SK-N-SH (cell line): ENCODE measurements around the gene RUVBL2. TPM values are rescaled to one million over a fixed set of nuclear protein-coding genes. Genes with fewer than 3 reads are reported as not detected.
A peak's percentile ranks its signal among the peaks of the same experiment; 100 is the strongest.

Experiments
- CTCF ChIA-PET: fragments of 300-600, 350-600 bp; formaldehyde crosslinking; extraction: SDS; loops from one replicate; lab custom pipeline; 2021; lab: Yijun Ruan, JAX
- POLR2A ChIA-PET: fragments of 350-600 bp; sonication (Branson Sonifier 250); formaldehyde crosslinking; extraction: SDS; loops from one replicate; lab custom pipeline; 2020; ENCODE audit warnings: antibody characterized with exemption, inconsistent platforms; lab: Yijun Ruan, JAX
- DNase-seq: peaks from one replicate; pipeline ENCODE4 v3.0.0; 2012
- H2AFZ ChIP-seq: fragments of 200-600 bp; sonication (generic); 2 replicates; pipeline ENCODE4 v1.8.1; 2016; ENCODE audit warnings: antibody characterized with exemption, mild to moderate bottlenecking, low read depth
- H3F3A ChIP-seq: fragments of 200-600 bp; sonication (generic); replicated peaks from 2 replicates; pipeline ENCODE3; 2016; ENCODE audit warnings: antibody characterized with exemption, mild to moderate bottlenecking; ENCODE audit not compliant: insufficient read depth
- H3K27ac ChIP-seq, 2 experiments: fragments of 200-500 bp in 1 of 2; fragments of 200-600 bp in 1 of 2; sonication (Bioruptor generic) in 1 of 2; sonication (generic), shearing (Covaris generic) in 1 of 2; 2 replicates each; pipeline versions ENCODE4 v1.5.1 to v1.6.1; 2014 to 2016; ENCODE audit warnings: low read depth in 2 of 2, inconsistent platforms in 1 of 2, low read length in 1 of 2, mild to moderate bottlenecking in 1 of 2, mixed read lengths in 1 of 2
- H3K27me3 ChIP-seq: fragments of 200-600 bp; sonication (generic), shearing (Covaris generic); 2 replicates; pipeline ENCODE4 v1.6.1; 2016; ENCODE audit warnings: mixed run types; ENCODE audit not compliant: insufficient read depth
- H3K36me3 ChIP-seq, 2 experiments: fragments of 200-500 bp in 1 of 2; fragments of 200-600 bp in 1 of 2; sonication (Bioruptor generic) in 1 of 2; sonication (generic) in 1 of 2; replicated peaks in 1 of 2; 2 replicates each; pipeline versions ENCODE3 to v1.5.1; 2014 to 2016; ENCODE audit warnings: low read length in 1 of 2, mild to moderate bottlenecking in 1 of 2; ENCODE audit not compliant: insufficient read depth in 2 of 2, control insufficient read depth in 1 of 2
- H3K4me1 ChIP-seq, 2 experiments: fragments of 200-500 bp in 1 of 2; fragments of 200-600 bp in 1 of 2; sonication (Bioruptor generic) in 1 of 2; sonication (generic), shearing (Covaris generic) in 1 of 2; 2 replicates each; pipeline versions ENCODE4 v1.5.1 to v1.6.1; 2014 to 2016; ENCODE audit warnings: low read depth in 1 of 2, low read length in 1 of 2, mixed run types in 1 of 2; ENCODE audit not compliant: insufficient read depth in 2 of 2, control insufficient read depth in 1 of 2
- H3K4me2 ChIP-seq: fragments of 200-600 bp; sonication (generic), shearing (Covaris generic); 2 replicates; pipeline ENCODE4 v1.6.1; 2017; ENCODE audit warnings: mixed run types
- H3K4me3 ChIP-seq, 2 experiments: fragments of 200-500 bp in 1 of 2; fragments of 200-600 bp in 1 of 2; sonication (Bioruptor generic) in 1 of 2; sonication (generic), shearing (Covaris generic) in 1 of 2; 2 replicates each; pipeline versions ENCODE4 v1.5.1 to v1.8.1; 2014 to 2016; ENCODE audit warnings: low read depth in 2 of 2, inconsistent platforms in 1 of 2, low read length in 1 of 2, mild to moderate bottlenecking in 1 of 2, mixed read lengths in 1 of 2, moderate library complexity in 1 of 2
- H3K79me2 ChIP-seq: fragments of 200-600 bp; sonication (generic); 2 replicates; pipeline ENCODE4 v1.8.1; 2017; ENCODE audit warnings: mild to moderate bottlenecking; ENCODE audit not compliant: insufficient read depth
- H3K9ac ChIP-seq: fragments of 200-600 bp; sonication (generic); 2 replicates; pipeline ENCODE4 v1.6.1; 2017; ENCODE audit warnings: mixed run types
- H3K9me2 ChIP-seq: fragments of 200-600 bp; sonication (generic); 2 replicates; pipeline ENCODE4 v1.6.1; 2017; ENCODE audit warnings: mixed run types
- H3K9me3 ChIP-seq: fragments of 200-600 bp; sonication (generic); 2 replicates; pipeline ENCODE4 v1.6.1; 2017; ENCODE audit warnings: mixed run types, mild to moderate bottlenecking, moderate library complexity
- H4K20me1 ChIP-seq: fragments of 200-600 bp; sonication (generic); 2 replicates; pipeline ENCODE4 v1.6.1; 2017; ENCODE audit warnings: mild to moderate bottlenecking, mixed run types; ENCODE audit not compliant: insufficient read depth
- ELF1 ChIP-seq: IDR thresholded peaks from 2 replicates; pipeline ENCODE4 v1.4.0; 2012
- EP300 ChIP-seq, 2 experiments: IDR thresholded peaks; 2 replicates each; pipeline versions ENCODE4 v1.4.0 to v1.6.1; 2012; ENCODE audit warnings: borderline replicate concordance in 1 of 2, low read depth in 1 of 2, low read length in 1 of 2
- EZH2phosphoT487 ChIP-seq: fragments of 200-600 bp; sonication (generic); IDR thresholded peaks from 2 replicates; pipeline ENCODE4 v1.6.1; 2017; ENCODE audit warnings: low read depth, mixed run types, mild to moderate bottlenecking, antibody characterized with exemption, moderate library complexity, borderline replicate concordance
- FOSL2 ChIP-seq: IDR thresholded peaks from 2 replicates; pipeline ENCODE4 v1.4.0; 2012; ENCODE audit warnings: low read depth, mild to moderate bottlenecking, moderate library complexity, borderline replicate concordance
- FOXM1 ChIP-seq: IDR thresholded peaks from 2 replicates; pipeline ENCODE4 v1.4.0; 2012; ENCODE audit warnings: low read depth, mild to moderate bottlenecking
- IRF3 ChIP-seq: fragments of 150-350 bp; IDR thresholded peaks from 2 replicates; pipeline ENCODE4 v1.6.1; 2016; ENCODE audit warnings: mild to moderate bottlenecking, low read depth, low read length
- JUND ChIP-seq: IDR thresholded peaks from 2 replicates; pipeline ENCODE4 v1.4.0; 2012
- MEF2A ChIP-seq: IDR thresholded peaks from 2 replicates; pipeline ENCODE4 v1.4.0; 2012; ENCODE audit warnings: low read depth, borderline replicate concordance
- RAD21 ChIP-seq: IDR thresholded peaks from 2 replicates; pipeline ENCODE4 v1.6.1; 2012; ENCODE audit warnings: mild to moderate bottlenecking, low read length
- RFX5 ChIP-seq: IDR thresholded peaks from 2 replicates; pipeline ENCODE4 v1.6.1; 2012; ENCODE audit warnings: mild to moderate bottlenecking, improper control_type of control experiment, low read length
- SIN3A ChIP-seq: IDR thresholded peaks from 2 replicates; pipeline ENCODE4 v1.6.1; 2012; ENCODE audit warnings: low read depth, mild to moderate bottlenecking, low read length, moderate library complexity, borderline replicate concordance
- TCF12 ChIP-seq: IDR thresholded peaks from 2 replicates; pipeline ENCODE4 v1.4.0; 2012
- YY1 ChIP-seq: IDR thresholded peaks from 2 replicates; pipeline ENCODE4 v1.4.0; 2012; ENCODE audit warnings: low read depth, mild to moderate bottlenecking
- WGBS: methylation state at CpG from one replicate; pipeline ENCODE4 v1.1.6; 2017; ENCODE audit warnings: low lambda C conversion rate; 5-methylcytosine and 5-hydroxymethylcytosine counted together
- polyA plus RNA-seq, 3 experiments: library from polyadenylated mRNA; depleted of rRNA; stranded (reverse); fragments of >200 nt; gene quantifications; 2 replicates each; pipeline ENCODE4 v1.2.3, GENCODE V29; 2012
- TF ChIP-seq, protein P1 (sequence below): fragments of 200-600 bp; sonication (generic); IDR thresholded peaks from 2 replicates; pipeline ENCODE4 v1.6.1; 2017; ENCODE audit warnings: antibody characterized with exemption, mild to moderate bottlenecking, moderate library complexity
- TF ChIP-seq, protein P2 (sequence below): IDR thresholded peaks from 2 replicates; pipeline ENCODE4 v1.6.1; 2012; ENCODE audit warnings: mild to moderate bottlenecking, low read depth, low read length, moderate library complexity
- TF ChIP-seq, protein P3 (sequence below): IDR thresholded peaks from 2 replicates; pipeline ENCODE4; 2012
- TF ChIP-seq, protein P4 (sequence below): fragments of 150-350 bp; IDR thresholded peaks from 2 replicates; pipeline ENCODE4 v1.6.1; 2017; ENCODE audit warnings: antibody characterized with exemption, low read length, low read depth, borderline replicate concordance

RUVBL2 gene
- polyA plus RNA-seq, 1 of the 3 experiments (the other 2 are of a cell fraction) = 459 TPM

- Histone ChIP-seq H3K9ac (no peak overlapping the region), H3F3A (no peaks in the 10 kb centered on the region), H3K4me1 (peaks cover 0 to 7% of the 10 kb centered on the region in 2 experiments; a peak in 1 of 4 replicates), H3K36me3 (peaks cover 10 to 14% of the 10 kb centered on the region in 2 experiments), H3K4me2 (no peak overlapping the region), H3K79me2 (peaks cover 78% of the 10 kb centered on the region), H4K20me1 (no peaks in the 10 kb centered on the region), H3K27me3 (no peaks in the 10 kb centered on the region), H2AFZ (no peak overlapping the region), H3K9me3 (no peaks in the 10 kb centered on the region), H3K27ac (no peak overlapping the region), H3K9me2 (no peaks in the 10 kb centered on the region), H3K4me3 (no peak overlapping the region; a peak in 1 of 4 replicates)
- WGBS = 84% methylated on average over 13 of the region's 16 CpGs
- CTCF ChIA-PET = interaction anchor here (0.5 to 5.4 kb wide), 21 partner anchors 9 to 198 kb away, joined by 3 to 68 read pairs (median 4); partner anchors contain the start of genes KCNA7 and LIN7B
- POLR2A ChIA-PET = interaction anchor here (0.6 to 1.2 kb wide), 2 partner anchors 9 to 490 kb away, joined by 3 read pairs; no protein-coding TSS in a partner anchor
- TF ChIP-seq, protein P1, sequence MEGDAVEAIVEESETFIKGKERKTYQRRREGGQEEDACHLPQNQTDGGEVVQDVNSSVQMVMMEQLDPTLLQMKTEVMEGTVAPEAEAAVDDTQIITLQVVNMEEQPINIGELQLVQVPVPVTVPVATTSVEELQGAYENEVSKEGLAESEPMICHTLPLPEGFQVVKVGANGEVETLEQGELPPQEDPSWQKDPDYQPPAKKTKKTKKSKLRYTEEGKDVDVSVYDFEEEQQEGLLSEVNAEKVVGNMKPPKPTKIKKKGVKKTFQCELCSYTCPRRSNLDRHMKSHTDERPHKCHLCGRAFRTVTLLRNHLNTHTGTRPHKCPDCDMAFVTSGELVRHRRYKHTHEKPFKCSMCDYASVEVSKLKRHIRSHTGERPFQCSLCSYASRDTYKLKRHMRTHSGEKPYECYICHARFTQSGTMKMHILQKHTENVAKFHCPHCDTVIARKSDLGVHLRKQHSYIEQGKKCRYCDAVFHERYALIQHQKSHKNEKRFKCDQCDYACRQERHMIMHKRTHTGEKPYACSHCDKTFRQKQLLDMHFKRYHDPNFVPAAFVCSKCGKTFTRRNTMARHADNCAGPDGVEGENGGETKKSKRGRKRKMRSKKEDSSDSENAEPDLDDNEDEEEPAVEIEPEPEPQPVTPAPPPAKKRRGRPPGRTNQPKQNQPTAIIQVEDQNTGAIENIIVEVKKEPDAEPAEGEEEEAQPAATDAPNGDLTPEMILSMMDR = peak; percentile 66
- TF ChIP-seq RAD21 (peak; percentile 39), JUND (no peak)
- DNase-seq = peak; percentile 65
Measured at GRCh38 chr19:48999481-49000325, 6.0 kb downstream of the RUVBL2 start.

GRCh38 chr19:49004133-49004532, 10.4 kb downstream of the RUVBL2 start:
- Histone ChIP-seq H3K9me2 (no peaks in the 10 kb centered on the region), H3F3A (no peaks in the 10 kb centered on the region), H2AFZ (no peak overlapping the region), H3K27ac (no peak overlapping the region), H3K4me1 (no peaks in the 10 kb centered on the region), H3K4me2 (no peak overlapping the region), H3K36me3 (peaks cover 20 to 39% of the 10 kb centered on the region in 2 experiments), H3K9me3 (no peaks in the 10 kb centered on the region), H4K20me1 (no peaks in the 10 kb centered on the region), H3K4me3 (no peak overlapping the region), H3K9ac (no peak overlapping the region), H3K27me3 (no peaks in the 10 kb centered on the region), H3K79me2 (peaks cover 33% of the 10 kb centered on the region; the same call in 1 of the 2 replicates)
- ChIA-PET CTCF (interaction anchor here (0.6 to 2.8 kb wide), 5 partner anchors 9 to 70 kb away, joined by 3 to 14 read pairs (median 4); partner anchors contain the start of genes GYS1 and RUVBL2), POLR2A (no interaction called here)
- DNase-seq = no peak
- WGBS = 99% methylated on average over 15 of the region's 15 CpGs
- TF ChIP-seq, protein P2, sequence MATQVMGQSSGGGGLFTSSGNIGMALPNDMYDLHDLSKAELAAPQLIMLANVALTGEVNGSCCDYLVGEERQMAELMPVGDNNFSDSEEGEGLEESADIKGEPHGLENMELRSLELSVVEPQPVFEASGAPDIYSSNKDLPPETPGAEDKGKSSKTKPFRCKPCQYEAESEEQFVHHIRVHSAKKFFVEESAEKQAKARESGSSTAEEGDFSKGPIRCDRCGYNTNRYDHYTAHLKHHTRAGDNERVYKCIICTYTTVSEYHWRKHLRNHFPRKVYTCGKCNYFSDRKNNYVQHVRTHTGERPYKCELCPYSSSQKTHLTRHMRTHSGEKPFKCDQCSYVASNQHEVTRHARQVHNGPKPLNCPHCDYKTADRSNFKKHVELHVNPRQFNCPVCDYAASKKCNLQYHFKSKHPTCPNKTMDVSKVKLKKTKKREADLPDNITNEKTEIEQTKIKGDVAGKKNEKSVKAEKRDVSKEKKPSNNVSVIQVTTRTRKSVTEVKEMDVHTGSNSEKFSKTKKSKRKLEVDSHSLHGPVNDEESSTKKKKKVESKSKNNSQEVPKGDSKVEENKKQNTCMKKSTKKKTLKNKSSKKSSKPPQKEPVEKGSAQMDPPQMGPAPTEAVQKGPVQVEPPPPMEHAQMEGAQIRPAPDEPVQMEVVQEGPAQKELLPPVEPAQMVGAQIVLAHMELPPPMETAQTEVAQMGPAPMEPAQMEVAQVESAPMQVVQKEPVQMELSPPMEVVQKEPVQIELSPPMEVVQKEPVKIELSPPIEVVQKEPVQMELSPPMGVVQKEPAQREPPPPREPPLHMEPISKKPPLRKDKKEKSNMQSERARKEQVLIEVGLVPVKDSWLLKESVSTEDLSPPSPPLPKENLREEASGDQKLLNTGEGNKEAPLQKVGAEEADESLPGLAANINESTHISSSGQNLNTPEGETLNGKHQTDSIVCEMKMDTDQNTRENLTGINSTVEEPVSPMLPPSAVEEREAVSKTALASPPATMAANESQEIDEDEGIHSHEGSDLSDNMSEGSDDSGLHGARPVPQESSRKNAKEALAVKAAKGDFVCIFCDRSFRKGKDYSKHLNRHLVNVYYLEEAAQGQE = no peak
- no peak for TF ChIP-seq YY1
- TF ChIP-seq EP300 (IDR thresholded peaks at IDR 0.05; ENCODE audit: borderline replicate concordance in 1 of 2, low read depth in 1 of 2, low read length in 1 of 2) = no peak
- no peak for TF ChIP-seq IRF3
- TF ChIP-seq, protein P3, sequence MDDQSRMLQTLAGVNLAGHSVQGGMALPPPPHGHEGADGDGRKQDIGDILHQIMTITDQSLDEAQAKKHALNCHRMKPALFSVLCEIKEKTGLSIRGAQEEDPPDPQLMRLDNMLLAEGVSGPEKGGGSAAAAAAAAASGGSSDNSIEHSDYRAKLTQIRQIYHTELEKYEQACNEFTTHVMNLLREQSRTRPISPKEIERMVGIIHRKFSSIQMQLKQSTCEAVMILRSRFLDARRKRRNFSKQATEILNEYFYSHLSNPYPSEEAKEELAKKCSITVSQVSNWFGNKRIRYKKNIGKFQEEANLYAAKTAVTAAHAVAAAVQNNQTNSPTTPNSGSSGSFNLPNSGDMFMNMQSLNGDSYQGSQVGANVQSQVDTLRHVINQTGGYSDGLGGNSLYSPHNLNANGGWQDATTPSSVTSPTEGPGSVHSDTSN = no peak
- no peak for TF ChIP-seq JUND
- TF ChIP-seq, protein P4, sequence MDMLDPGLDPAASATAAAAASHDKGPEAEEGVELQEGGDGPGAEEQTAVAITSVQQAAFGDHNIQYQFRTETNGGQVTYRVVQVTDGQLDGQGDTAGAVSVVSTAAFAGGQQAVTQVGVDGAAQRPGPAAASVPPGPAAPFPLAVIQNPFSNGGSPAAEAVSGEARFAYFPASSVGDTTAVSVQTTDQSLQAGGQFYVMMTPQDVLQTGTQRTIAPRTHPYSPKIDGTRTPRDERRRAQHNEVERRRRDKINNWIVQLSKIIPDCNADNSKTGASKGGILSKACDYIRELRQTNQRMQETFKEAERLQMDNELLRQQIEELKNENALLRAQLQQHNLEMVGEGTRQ = no peak
- no peak for TF ChIP-seq FOSL2
- no peak for TF ChIP-seq EZH2phosphoT487
- no peak for TF ChIP-seq SIN3A
- no peak for TF ChIP-seq RFX5
- no peak for TF ChIP-seq ELF1
- no peak for TF ChIP-seq FOXM1
- TF ChIP-seq MEF2A = no peak
- no peak for TF ChIP-seq RAD21
- no peak for TF ChIP-seq TCF12
